Subcutaneous adipose tissue (tissue), 4 donors: ENCODE results near the gene FRMD1. TPM values are rescaled to one million over a fixed set of nuclear protein-coding genes. Genes with fewer than 3 reads are reported as not detected.

Experiments used
- CTCF ChIP-seq: fragments of 450-650 bp; IDR thresholded peaks from one replicate; pipeline ENCODE4 v1.5.1; 2016; ENCODE audit warnings: low read depth, mild to moderate bottlenecking, control low read depth, antibody characterized with exemption, moderate library complexity
- total RNA-seq, 4 donors: library from RNA; depleted of rRNA; stranded (reverse); fragments of >200 nt; gene quantifications; one replicate each; pipeline ENCODE4 v1.1.0, GENCODE V29; 2016

Gene FRMD1
- total RNA-seq, 4 donors from 2014 or later: 1.4 to 5.5 (median 3.7) TPM

- TF ChIP-seq CTCF: no peak
Observed at GRCh38 chr6:168041928-168042327, 37.1 kb downstream of the FRMD1 start.

- no peak for TF ChIP-seq CTCF
Observed at GRCh38 chr6:168040856-168041496, 38.0 kb downstream of the FRMD1 start.

GRCh38 chr6:168039849-168040248 lies 39.2 kb downstream of the FRMD1 start:
- TF ChIP-seq CTCF: no peak

- no peak for TF ChIP-seq CTCF
Observed at GRCh38 chr6:168039301-168039700, 39.7 kb downstream of the FRMD1 start.

- TF ChIP-seq CTCF: no peak
Observed at GRCh38 chr6:168038576-168039140, 40.4 kb downstream of the FRMD1 start.

- TF ChIP-seq CTCF: no peak
Observed at GRCh38 chr6:168037856-168038255, 41.2 kb downstream of the FRMD1 start.

- no peak for TF ChIP-seq CTCF
Observed at GRCh38 chr6:168037242-168037641, 41.8 kb downstream of the FRMD1 start.
